HepG2 (cell line): ENCODE measurements around the gene ADCY9. TPM values are rescaled to one million over a fixed set of nuclear protein-coding genes. Genes with fewer than 3 reads are reported as not detected.

Source experiments
- BCL6 ChIP-seq: IDR thresholded peaks from 2 replicates; pipeline ENCODE4 v1.6.1; 2016; ENCODE audit warnings: missing genetic modification reagents, missing compliant biosample characterization
- EP300 ChIP-seq, 3 experiments: sonication (generic) in 1 of 3; formaldehyde crosslinking in 1 of 3; IDR thresholded peaks; 2 replicates each; pipeline versions ENCODE4 v1.5.1 to v1.6.1; 2011 to 2020; ENCODE audit warnings: low read depth in 2 of 3, low read length in 2 of 3, borderline replicate concordance in 1 of 3, improper control_type of control experiment in 1 of 3, mild to moderate bottlenecking in 1 of 3, missing genetic modification reagents in 1 of 3, moderate library complexity in 1 of 3
- FOXA3 ChIP-seq: IDR thresholded peaks from 2 replicates; pipeline ENCODE4 v1.6.1; 2016; ENCODE audit warnings: missing genetic modification reagents, missing compliant biosample characterization
- FOXK1 ChIP-seq: sonication (generic); formaldehyde crosslinking; IDR thresholded peaks from 2 replicates; pipeline ENCODE4 v1.4.0; 2020; ENCODE audit warnings: low read depth, missing genetic modification reagents, borderline replicate concordance
- HNF4A ChIP-seq: sonication (generic); formaldehyde crosslinking; IDR thresholded peaks from 2 replicates; pipeline ENCODE4 v1.4.0; 2020; ENCODE audit warnings: missing genetic modification reagents
- KDM1A ChIP-seq: IDR thresholded peaks from 2 replicates; pipeline ENCODE4 v1.6.1; 2016; ENCODE audit warnings: missing compliant biosample characterization
- NR2C2 ChIP-seq: sonication (generic); formaldehyde crosslinking; IDR thresholded peaks from 2 replicates; pipeline ENCODE4 v1.4.0; 2020; ENCODE audit warnings: missing genetic modification reagents, mild to moderate bottlenecking, moderate library complexity, borderline replicate concordance
- NR2F1 ChIP-seq, 2 experiments: fragments of 450-650 bp in 1 of 2; formaldehyde crosslinking in 1 of 2; IDR thresholded peaks; 2 replicates each; pipeline versions ENCODE4 v1.5.0 to v1.6.1; 2016 to 2020; ENCODE audit warnings: mild to moderate bottlenecking in 1 of 2, missing compliant biosample characterization in 1 of 2, missing genetic modification reagents in 1 of 2, moderate library complexity in 1 of 2
- RELA ChIP-seq: sonication (generic); formaldehyde crosslinking; IDR thresholded peaks from 2 replicates; pipeline ENCODE4 v1.4.0; 2020; ENCODE audit warnings: missing genetic modification reagents
- REPIN1 ChIP-seq: sonication (generic); formaldehyde crosslinking; IDR thresholded peaks from 2 replicates; pipeline ENCODE4 v1.8.0; 2022; ENCODE audit warnings: missing genetic modification reagents, low read depth, mild to moderate bottlenecking, borderline replicate concordance
- RFX1 ChIP-seq: fragments of 450-650 bp; IDR thresholded peaks from 2 replicates; pipeline ENCODE4 v1.6.1; 2017
- SIX4 ChIP-seq: sonication (generic); formaldehyde crosslinking; IDR thresholded peaks from 2 replicates; pipeline ENCODE4 v1.4.0; 2020; ENCODE audit warnings: missing genetic modification reagents
- SOX13 ChIP-seq, 3 experiments: fragments of 450-650 bp in 1 of 3; sonication (generic) in 1 of 3; formaldehyde crosslinking in 1 of 3; IDR thresholded peaks in 2 of 3; conservative IDR thresholded peaks in 1 of 3; 2 replicates each; pipeline versions ENCODE4 v1.5.0 to v1.6.1; 2016 to 2020; ENCODE audit warnings: antibody characterized with exemption in 1 of 3, mild to moderate bottlenecking in 1 of 3, missing compliant biosample characterization in 1 of 3, missing genetic modification reagents in 1 of 3, moderate library complexity in 1 of 3
- SOX5 ChIP-seq: IDR thresholded peaks from 2 replicates; pipeline ENCODE4 v1.6.1; 2016; ENCODE audit warnings: borderline replicate concordance
- ZNF225 ChIP-seq: sonication (generic); formaldehyde crosslinking; IDR thresholded peaks from 2 replicates; pipeline ENCODE4 v1.4.0; 2020; ENCODE audit warnings: mild to moderate bottlenecking, missing genetic modification reagents
- ZNF33A ChIP-seq: sonication (generic); formaldehyde crosslinking; IDR thresholded peaks from 2 replicates; pipeline ENCODE4 v1.5.1; 2020; ENCODE audit warnings: missing genetic modification reagents, mild to moderate bottlenecking, moderate library complexity, borderline replicate concordance
- ZNF678 ChIP-seq: sonication (generic); formaldehyde crosslinking; IDR thresholded peaks from 2 replicates; pipeline ENCODE4 v1.4.0; 2020; ENCODE audit warnings: mild to moderate bottlenecking, missing genetic modification reagents
- ZNF749 ChIP-seq: sonication (generic); formaldehyde crosslinking; IDR thresholded peaks from 2 replicates; pipeline ENCODE4 v1.8.0; 2022; ENCODE audit warnings: mild to moderate bottlenecking, missing genetic modification reagents, moderate library complexity, borderline replicate concordance
- polyA plus RNA-seq, 8 experiments: library from polyadenylated mRNA; depleted of rRNA in 3 of 8; stranded (reverse) in 7 of 8; unstranded in 1 of 8; fragments of >200 nt; fragmentation: Illumina TruSeq in 4 of 8; extraction: Trizol in 4 of 8; gene quantifications; 2 replicates each; pipeline versions ENCODE4 v1.2.1 to v1.2.3, GENCODE V29; 2011 to 2016; ENCODE audit warnings: low read depth in 4 of 8, missing spikeins in 1 of 8, mixed read lengths in 1 of 8; ENCODE audit not compliant: insufficient read depth in 1 of 8
- total RNA-seq, 5 experiments: library from RNA; depleted of rRNA; stranded (reverse); fragments of >200 nt; fragmentation: Illumina TruSeq; extraction: Trizol; gene quantifications; 2 replicates each; pipeline ENCODE4 v1.2.3, GENCODE V29; 2016; ENCODE audit warnings: low read depth in 1 of 5
- TF ChIP-seq, protein P1 (sequence below): sonication (generic); IDR thresholded peaks from 2 replicates; pipeline ENCODE4 v1.6.1; 2016; ENCODE audit warnings: low read depth, borderline replicate concordance
- TF ChIP-seq, protein P2 (sequence below): IDR thresholded peaks from 2 replicates; pipeline ENCODE4 v1.6.1; 2016; ENCODE audit warnings: low read depth, borderline replicate concordance
- TF ChIP-seq, protein P3 (sequence below): IDR thresholded peaks from 2 replicates; pipeline ENCODE4 v1.6.1; 2016; ENCODE audit warnings: low read depth
- TF ChIP-seq, protein P4 (sequence below): sonication (generic); formaldehyde crosslinking; IDR thresholded peaks from 2 replicates; pipeline ENCODE4 v1.5.1; 2020; ENCODE audit warnings: mild to moderate bottlenecking, moderate library complexity, missing genetic modification reagents
- TF ChIP-seq, protein P5 (sequence below): sonication (generic); formaldehyde crosslinking; conservative IDR thresholded peaks from 2 replicates; pipeline ENCODE4 v1.8.0; 2022; ENCODE audit warnings: low read depth, missing genetic modification reagents

ADCY9 gene
- total and polyA plus RNA-seq, 2 of the 13 experiments (the other 11 are each of a cell fraction or from before 2014, with no cell fraction given), result 11.2 to 13.9 TPM

DNA sequence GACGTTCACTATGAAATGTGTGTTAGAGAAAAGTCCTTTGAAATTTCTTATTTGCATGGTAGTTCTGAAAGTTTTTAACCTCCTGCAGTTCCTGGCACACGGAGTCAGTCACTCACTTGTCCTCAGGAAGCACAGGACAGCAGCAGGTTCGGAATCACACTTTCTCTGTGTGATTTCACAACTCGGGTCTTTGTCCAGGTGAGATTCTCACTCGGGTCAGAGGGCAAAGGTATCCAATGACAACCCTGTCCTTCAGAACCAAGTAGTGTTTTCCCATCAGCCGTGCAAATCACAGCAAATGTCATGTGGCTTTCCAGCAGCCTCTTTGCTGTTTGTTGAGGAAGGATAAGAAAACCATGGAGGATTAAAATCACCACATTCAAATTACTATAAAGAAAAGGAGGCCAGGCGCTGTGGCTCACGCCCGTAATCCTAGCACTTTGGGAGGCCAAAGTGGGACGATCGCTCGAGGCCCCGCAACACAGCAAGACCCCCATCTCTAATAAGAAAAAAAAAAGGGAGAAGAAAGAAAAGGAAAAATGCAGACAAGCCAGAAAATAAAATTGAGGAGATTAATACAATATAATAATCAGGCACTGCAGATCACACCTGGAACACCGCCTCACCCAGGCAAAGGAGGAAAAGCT lies 22.0 kb downstream of the ADCY9 start (continued):
- TF ChIP-seq KDM1A (CRISPR knock-in tag), result peak; percentile 39; the same call in 1 of the 2 replicates
- TF ChIP-seq HNF4A (CRISPR knock-in tag), result peak; percentile 83
- peak; percentile 38; the same call in 1 of the 2 replicates for TF ChIP-seq REPIN1 (CRISPR knock-in tag)
- TF ChIP-seq RELA (CRISPR knock-in tag), result no peak
- no peak for TF ChIP-seq SOX13 (IDR thresholded peaks at IDR 0.05)
- peak in 1 of 2 experiments; percentile 88; a peak in 2 of 4 replicates for TF ChIP-seq SOX13 (CRISPR knock-in tag; conservative IDR thresholded peaks at IDR 0.05 in 1 of 2, IDR thresholded peaks at IDR 0.05 in 1 of 2)
- TF ChIP-seq SIX4 (CRISPR knock-in tag), result peak; percentile 96
- TF ChIP-seq NR2C2, result peak; percentile 97
- TF ChIP-seq, protein P1, sequence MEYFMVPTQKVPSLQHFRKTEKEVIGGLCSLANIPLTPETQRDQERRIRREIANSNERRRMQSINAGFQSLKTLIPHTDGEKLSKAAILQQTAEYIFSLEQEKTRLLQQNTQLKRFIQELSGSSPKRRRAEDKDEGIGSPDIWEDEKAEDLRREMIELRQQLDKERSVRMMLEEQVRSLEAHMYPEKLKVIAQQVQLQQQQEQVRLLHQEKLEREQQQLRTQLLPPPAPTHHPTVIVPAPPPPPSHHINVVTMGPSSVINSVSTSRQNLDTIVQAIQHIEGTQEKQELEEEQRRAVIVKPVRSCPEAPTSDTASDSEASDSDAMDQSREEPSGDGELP, result peak; percentile 81; the same call in 1 of the 2 replicates
- TF ChIP-seq ZNF33A (CRISPR knock-in tag), result 0 out of 2 replicates have a peak, but pooled peaks have one; percentile 52
- peak; percentile 49 for TF ChIP-seq FOXA3 (CRISPR knock-in tag)
- peak; percentile 42; the same call in 1 of the 2 replicates for TF ChIP-seq FOXK1
- TF ChIP-seq SOX5 (CRISPR knock-in tag), result peak; percentile 90
- TF ChIP-seq, protein P2, sequence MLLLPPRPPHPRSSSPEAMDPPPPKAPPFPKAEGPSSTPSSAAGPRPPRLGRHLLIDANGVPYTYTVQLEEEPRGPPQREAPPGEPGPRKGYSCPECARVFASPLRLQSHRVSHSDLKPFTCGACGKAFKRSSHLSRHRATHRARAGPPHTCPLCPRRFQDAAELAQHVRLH (CRISPR knock-in tag), result 0 out of 2 replicates have a peak, but pooled peaks have one; percentile 19
- TF ChIP-seq, protein P3, sequence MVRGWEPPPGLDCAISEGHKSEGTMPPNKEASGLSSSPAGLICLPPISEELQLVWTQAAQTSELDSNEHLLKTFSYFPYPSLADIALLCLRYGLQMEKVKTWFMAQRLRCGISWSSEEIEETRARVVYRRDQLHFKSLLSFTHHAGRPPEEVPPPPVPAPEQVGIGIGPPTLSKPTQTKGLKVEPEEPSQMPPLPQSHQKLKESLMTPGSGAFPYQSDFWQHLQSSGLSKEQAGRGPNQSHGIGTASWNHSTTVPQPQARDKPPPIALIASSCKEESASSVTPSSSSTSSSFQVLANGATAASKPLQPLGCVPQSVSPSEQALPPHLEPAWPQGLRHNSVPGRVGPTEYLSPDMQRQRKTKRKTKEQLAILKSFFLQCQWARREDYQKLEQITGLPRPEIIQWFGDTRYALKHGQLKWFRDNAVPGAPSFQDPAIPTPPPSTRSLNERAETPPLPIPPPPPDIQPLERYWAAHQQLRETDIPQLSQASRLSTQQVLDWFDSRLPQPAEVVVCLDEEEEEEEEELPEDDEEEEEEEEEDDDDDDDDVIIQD (CRISPR knock-in tag), result peak; percentile 88
- peak; percentile 59 to 81 for TF ChIP-seq NR2F1 (CRISPR knock-in tag; IDR thresholded peaks at IDR 0.05)
- TF ChIP-seq, protein P4, sequence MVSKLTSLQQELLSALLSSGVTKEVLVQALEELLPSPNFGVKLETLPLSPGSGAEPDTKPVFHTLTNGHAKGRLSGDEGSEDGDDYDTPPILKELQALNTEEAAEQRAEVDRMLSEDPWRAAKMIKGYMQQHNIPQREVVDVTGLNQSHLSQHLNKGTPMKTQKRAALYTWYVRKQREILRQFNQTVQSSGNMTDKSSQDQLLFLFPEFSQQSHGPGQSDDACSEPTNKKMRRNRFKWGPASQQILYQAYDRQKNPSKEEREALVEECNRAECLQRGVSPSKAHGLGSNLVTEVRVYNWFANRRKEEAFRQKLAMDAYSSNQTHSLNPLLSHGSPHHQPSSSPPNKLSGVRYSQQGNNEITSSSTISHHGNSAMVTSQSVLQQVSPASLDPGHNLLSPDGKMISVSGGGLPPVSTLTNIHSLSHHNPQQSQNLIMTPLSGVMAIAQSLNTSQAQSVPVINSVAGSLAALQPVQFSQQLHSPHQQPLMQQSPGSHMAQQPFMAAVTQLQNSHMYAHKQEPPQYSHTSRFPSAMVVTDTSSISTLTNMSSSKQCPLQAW (CRISPR knock-in tag), result peak; percentile 67; the same call in 1 of the 2 replicates
- TF ChIP-seq, protein P5, sequence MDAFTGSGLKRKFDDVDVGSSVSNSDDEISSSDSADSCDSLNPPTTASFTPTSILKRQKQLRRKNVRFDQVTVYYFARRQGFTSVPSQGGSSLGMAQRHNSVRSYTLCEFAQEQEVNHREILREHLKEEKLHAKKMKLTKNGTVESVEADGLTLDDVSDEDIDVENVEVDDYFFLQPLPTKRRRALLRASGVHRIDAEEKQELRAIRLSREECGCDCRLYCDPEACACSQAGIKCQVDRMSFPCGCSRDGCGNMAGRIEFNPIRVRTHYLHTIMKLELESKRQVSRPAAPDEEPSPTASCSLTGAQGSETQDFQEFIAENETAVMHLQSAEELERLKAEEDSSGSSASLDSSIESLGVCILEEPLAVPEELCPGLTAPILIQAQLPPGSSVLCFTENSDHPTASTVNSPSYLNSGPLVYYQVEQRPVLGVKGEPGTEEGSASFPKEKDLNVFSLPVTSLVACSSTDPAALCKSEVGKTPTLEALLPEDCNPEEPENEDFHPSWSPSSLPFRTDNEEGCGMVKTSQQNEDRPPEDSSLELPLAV (CRISPR knock-in tag), result no peak
- 0 out of 2 replicates have a peak, but pooled peaks have one; percentile 12 for TF ChIP-seq RFX1
- no peak for TF ChIP-seq ZNF678
- peak; percentile 59 for TF ChIP-seq BCL6
- no peak for TF ChIP-seq ZNF749 (CRISPR knock-in tag)
- TF ChIP-seq ZNF225 (CRISPR knock-in tag), result no peak
- peak in 1 of 2 experiments; percentile 43; a peak in 1 of 4 replicates for TF ChIP-seq EP300 (IDR thresholded peaks at IDR 0.05; ENCODE audit: low read depth in 2 of 2, low read length in 2 of 2)
- TF ChIP-seq EP300 (CRISPR knock-in tag; IDR thresholded peaks at IDR 0.05; ENCODE audit: borderline replicate concordance), result no peak
